VCaP (cell line): Measurements from ENCODE around the gene KLHL24.

Source experiments
- H3K27ac ChIP-seq: fragments of 450-650 bp; 2 replicates; pipeline ENCODE4 v1.5.1; 2017
- CTCF ChIP-seq: fragments of 450-650 bp; conservative IDR thresholded peaks from 2 replicates; pipeline ENCODE4 v1.5.1; 2017; ENCODE audit warnings: mild to moderate bottlenecking, moderate library complexity

KLHL24 gene

GRCh38 chr3:183653209-183654064 lies 18.0 kb downstream of the KLHL24 start:
- H3K27ac ChIP-seq: no peak overlapping the region
- no peak for TF ChIP-seq CTCF

- no peak overlapping the region for H3K27ac ChIP-seq
- TF ChIP-seq CTCF: no peak
Observed at GRCh38 chr3:183654727-183655126, 19.3 kb downstream of the KLHL24 start.

- no peak overlapping the region for H3K27ac ChIP-seq
- no peak for TF ChIP-seq CTCF
Observed at GRCh38 chr3:183662099-183662498, 26.7 kb downstream of the KLHL24 start.

- TF ChIP-seq CTCF: no peak
Observed at GRCh38 chr3:183664913-183665381, 29.5 kb downstream of the KLHL24 start.

GRCh38 chr3:183680061-183680460 lies 44.6 kb downstream of the KLHL24 start:
- no peak overlapping the region for H3K27ac ChIP-seq
- no peak for TF ChIP-seq CTCF

More at GRCh38 chr3:183664913-183665381, 29.5 kb downstream of the KLHL24 start:
- H3K27ac ChIP-seq: no peak overlapping the region

- TF ChIP-seq CTCF: no peak
- no peak overlapping the region for H3K27ac ChIP-seq
Observed at GRCh38 chr3:183687705-183688104, 52.3 kb downstream of the KLHL24 start.

GRCh38 chr3:183688874-183689273 lies 53.5 kb downstream of the KLHL24 start:
- TF ChIP-seq CTCF: no peak
- peak overlapping the region; percentile 41 for H3K27ac ChIP-seq

- H3K27ac ChIP-seq: peak overlapping the region; percentile 41
Observed at GRCh38 chr3:183689621-183690020, 54.2 kb downstream of the KLHL24 start.
